DMS 273 (cell line): ENCODE measurements around the gene MEGF6.

Source experiments
- DNase-seq: peaks from one replicate; lab custom pipeline; 2025; ENCODE audit not compliant: unreplicated experiment; lab: John Stamatoyannopoulos, UW

MEGF6 gene

DNA sequence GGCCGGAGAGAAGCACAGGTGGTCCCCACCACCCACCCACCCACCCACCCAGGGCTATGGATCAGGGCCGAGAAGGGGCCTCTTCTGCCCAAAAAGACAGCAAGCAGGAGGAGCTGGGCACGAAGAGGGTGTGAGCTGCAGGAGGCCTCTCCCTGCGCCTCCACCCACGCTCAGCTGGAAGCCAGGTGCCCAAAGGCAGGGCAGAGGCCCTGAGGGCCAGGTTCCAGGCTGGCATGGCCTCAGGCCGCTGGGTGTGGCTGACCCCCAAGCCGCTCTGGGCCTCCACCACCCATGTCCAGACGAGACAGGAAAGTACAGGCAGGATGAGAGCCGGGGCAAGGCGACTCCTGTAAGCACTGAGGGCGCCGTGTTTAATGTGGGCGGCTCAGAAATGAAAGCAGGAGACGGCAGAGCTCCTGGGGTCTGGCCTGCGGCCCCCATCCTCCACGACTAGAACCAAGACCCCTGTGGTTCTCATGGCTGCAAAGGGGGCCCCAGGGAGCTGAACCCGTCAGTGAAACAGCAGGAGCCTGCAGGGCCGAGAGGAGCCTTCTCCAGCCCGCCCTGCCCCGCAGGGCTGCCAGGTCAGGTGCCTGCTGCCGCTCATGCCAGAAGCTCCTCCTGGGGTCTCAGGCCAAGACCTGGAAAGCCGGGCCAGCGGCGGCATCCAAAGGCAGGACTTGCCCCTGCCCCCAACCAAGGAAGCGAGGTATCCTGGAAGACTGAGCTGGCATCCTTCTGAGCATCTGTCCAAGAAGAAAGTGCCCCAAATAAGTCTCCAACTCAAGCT lies 56.0 kb downstream of the MEGF6 start:
- DNase-seq = no peak

DNA sequence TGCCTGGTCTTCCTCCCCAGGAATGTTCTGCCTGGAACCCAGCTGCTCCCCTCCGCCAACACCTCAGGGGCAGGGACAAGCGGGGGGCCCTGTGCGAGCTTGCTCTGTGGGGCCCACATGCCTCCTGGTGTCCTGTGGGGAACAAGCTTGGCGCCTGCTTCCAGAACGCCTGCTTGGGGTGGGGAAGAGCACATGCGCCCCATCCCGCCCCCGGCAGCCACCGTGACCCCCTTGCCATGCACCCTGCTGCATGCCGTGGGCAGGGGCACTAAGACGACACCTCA lies 57.4 kb downstream of the MEGF6 start:
- DNase-seq = no peak

- DNase-seq = no peak
Observed at GRCh38 chr1:3553166-3553939, 58.0 kb downstream of the MEGF6 start.

- DNase-seq = no peak
Observed at GRCh38 chr1:3552751-3553150, 58.6 kb downstream of the MEGF6 start.

GRCh38 chr1:3552176-3552575 lies 59.1 kb downstream of the MEGF6 start:
- DNase-seq = no peak

DNA sequence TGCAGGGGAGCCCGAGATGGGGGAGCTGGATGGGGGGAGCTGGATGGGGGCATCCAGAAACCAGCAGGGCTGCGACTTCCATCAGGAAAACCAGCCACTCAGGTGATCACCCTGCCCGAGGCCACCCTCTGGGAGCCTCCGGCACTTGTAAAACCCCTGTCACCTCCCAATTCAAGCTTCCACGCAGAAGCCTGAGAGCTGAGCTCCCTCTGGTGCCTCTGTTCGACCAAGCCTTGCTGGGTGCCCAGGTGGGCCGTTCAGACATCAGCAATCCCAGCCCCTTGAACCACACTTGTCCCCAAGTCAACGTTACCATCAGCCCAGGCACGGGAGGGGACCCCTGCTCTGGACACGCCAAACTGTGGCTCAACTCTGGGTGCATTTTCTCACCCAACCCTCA lies 59.6 kb downstream of the MEGF6 start:
- no peak for DNase-seq

GRCh38 chr1:3551290-3551678 lies 60.0 kb downstream of the MEGF6 start:
- no peak for DNase-seq

DNA sequence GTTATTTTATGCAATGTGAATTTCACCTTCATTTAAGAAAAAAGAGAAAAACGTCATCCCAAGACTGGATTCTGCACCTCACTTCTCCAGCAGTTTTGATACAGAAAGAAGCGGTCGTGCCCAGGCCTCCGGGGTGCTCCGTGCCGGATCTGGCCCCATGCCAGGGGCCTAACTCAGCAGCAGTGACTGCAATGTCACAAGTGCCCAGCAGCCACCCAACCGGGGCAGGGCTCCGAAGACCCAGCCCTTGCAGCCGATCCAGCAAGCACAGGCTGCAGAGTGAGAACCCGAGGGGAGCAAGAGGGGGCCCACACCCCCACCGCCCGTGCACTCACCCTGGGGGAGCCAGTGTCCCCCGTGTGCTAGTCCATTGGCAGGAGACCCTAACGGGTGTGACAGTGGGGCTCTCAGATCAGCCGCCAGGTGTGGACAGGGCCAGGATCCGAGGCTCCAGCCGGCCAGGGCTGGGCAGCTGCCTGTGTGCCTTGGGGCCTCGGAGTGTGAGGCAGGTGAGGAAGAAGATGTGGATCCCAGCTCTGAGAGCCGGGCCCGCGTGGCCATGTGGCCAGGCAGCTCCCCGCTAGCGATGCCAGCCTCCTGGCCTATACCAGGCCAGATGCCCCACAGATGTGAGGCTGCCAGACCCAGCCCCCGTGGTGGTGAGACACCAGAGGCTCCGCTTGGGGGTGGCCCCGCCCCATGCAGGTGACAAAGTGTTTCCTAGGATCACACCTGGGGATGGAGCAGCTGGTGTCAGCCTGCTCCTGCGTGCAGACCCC lies 60.6 kb downstream of the MEGF6 start:
- no peak for DNase-seq

GRCh38 chr1:3548895-3549294 lies 62.4 kb downstream of the MEGF6 start:
- no peak for DNase-seq

DNA sequence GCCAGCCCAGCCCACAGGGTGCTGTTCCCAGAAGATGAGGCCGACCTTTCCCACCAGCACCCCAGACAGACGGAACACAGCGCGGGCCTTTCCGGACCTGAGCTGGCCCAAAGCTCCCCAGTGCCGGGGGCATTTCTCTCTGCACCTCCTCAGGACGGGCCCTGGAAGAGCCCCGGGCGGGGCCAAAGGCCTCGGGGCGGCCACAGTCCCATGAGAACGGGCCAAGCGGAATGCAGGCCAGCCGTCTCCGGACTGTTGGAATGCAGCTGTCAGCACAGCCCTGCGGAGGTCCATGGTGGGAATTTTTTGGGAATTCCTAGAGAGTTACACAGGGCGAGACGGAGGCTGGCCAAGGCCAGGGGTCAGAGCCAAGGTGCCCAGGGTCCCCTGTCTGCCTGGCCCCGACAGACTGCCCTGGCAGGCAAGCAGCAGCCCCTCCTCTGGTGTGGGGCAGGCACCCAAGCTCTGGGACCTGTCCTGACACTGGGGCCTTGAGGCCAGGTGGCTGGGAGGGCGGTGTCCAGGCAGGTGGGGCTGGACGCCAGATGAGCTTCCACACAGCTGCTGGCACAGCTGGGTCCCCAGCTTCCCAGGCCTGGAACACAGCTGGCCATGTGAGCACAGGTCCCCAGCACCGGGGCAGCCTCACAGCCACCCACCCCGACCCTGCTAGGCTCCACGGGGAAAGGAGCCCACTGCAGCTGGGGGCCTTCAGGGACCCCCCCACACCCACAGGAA lies 63.0 kb downstream of the MEGF6 start:
- no peak for DNase-seq

DNA sequence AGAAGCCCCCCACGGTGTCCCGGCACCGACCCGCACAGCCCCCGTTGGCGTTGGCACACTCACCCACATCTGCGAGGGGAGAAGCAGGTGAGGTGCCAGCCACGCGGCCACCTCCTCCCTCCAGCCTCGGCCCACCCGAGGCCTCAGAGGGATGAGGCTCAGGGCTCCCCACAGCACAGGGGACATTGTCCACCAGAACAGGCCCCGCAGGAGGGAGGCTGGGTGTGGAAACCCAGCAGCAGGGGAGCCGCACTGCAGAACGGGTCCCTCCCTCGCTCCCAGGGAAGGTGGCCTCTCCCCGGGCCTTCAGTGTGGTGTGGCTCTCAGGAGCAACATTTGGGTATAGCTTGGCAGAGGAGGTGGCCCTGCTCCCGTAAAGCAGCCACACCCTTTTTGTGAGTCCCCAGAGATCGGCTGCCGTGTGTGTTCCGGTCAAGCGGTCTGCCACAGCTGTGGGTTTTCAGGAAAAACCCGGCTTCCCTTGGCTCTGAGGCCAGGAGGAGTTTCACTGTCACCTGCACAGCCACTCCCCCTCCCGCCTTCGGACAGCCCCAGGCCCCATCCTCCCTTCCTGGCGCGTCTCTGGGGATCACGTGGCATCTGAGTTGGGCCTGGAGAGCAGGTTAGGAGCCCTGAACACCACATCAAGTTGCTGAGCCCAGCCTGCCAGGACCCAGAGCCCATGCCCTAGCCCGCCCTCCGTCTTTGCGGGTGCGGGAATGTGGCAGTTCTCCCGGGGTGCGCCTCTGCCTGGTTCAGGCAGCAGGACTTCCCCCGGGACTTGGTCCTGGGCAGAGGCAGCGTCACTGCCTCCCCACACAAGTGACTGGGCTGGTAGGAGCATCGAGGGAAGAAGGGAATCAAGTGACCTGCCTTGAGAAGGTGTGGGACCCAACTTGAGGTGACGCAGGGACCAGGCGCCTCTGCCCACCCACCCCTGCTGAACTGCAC lies 64.0 kb downstream of the MEGF6 start:
- DNase-seq = peak; percentile 26

DNA sequence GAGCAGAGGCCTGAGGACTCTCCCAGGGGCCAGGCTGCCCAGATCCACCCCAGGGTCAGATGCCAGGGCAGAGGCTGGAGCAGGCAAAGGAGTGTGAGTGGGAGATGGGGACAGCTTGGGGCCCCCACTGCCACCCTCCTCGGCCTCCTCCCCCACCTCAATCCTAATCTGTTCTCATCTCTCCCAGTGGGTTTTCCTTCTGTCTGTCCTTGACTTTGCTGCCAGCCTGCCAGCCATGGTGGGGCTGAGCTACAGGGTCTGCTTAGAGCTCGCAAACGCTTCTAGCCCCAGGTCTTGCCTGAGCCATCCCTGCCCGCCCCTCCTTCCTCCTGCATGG lies 65.3 kb downstream of the MEGF6 start:
- no peak for DNase-seq

- no peak for DNase-seq
Observed at GRCh38 chr1:3545363-3546047, 65.8 kb downstream of the MEGF6 start.

- DNase-seq = no peak
Observed at GRCh38 chr1:3544040-3544977, 67.0 kb downstream of the MEGF6 start.

DNA sequence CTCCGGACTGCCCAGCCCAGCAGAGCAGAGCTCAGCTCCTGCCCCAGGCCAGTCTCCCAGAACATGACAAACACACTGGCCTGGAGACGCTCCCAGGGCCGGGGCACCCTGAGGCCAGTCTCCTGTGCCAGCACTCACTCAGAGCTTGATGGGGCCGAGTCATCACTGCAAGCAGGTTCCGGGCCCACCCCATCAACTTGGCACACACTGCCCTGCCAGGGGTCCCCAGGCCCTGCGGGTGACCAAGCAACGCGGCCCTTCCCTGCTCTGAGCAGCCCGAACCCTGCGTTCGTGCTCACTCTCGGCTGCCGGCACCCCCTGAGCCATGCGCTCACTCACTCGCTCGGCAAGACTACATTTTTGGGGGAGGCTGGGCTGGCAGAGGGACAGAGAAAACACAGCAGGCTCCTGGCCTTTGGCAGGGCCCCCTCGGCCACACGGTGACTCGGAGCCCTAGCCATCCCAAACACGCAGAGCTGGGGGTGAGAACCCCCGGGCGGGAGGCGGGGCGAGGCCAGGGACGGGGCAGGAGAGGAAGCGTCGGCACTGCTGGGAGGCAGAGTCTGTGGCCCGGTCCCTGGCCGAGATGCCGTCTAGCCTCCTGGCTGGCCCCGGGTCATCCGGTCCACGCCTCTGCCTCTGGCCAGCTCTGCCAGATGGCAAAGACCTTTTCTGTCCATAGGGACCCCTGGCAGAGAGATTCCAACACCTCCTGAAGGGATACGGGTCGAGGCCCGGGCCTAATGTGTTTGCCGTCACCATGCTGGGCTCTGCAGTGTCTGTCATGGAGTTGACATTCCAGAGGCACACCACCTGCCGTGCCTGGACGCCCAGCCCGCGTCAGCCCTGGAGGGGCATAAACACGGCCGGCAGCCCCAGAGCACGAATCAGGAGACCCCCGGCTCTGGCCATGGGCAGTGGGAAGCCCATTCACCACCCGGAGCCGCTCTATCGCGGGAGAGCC lies 68.0 kb downstream of the MEGF6 start:
- DNase-seq = no peak

DNA sequence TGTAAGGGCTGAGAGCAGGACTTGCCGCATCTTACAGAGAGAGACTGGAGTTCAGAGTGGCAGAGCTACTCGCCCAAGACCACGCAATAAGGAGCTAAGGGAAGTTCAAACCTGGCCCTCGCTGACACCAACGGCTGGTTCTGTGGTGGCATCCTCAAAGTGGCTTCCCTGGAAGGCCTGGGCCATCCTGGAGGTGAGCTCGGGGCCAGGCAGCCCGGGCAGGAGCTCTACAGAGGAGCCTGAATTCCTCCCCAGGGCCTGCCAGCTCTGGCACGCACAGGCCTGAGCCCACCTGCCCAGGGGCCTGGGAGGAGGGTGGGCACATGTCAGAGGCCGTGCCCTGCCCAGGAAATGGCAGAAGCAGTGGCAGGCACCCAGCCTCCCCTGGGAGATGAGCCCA lies 68.6 kb downstream of the MEGF6 start:
- DNase-seq = no peak

- no peak for DNase-seq
Observed at GRCh38 chr1:3541936-3542335, 69.4 kb downstream of the MEGF6 start.

DNA sequence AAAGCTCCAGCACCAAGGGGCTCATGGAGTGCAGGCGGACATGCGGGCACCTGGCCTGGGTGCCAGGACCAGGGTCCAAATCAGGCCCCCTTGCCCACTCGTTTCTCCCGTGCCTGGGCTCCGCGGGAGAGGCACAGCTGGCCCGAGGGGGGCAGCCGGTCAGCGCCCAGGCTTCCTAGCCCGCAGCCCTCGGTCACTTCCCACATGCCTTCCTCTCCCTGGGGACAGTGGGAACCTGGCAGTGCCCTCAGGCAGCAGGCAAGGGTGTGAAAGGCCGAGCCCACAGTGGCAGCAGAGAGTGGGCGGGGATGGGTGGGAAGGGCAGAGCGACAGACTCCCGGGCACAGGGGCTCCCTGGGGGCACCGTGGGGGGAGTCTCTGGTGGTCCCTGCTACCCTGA lies 69.8 kb downstream of the MEGF6 start:
- DNase-seq = no peak
